ENCODE data around the gene VANGL1.
"Not testable (repeated sequence)": the region's sequence is repeated elsewhere in the genome, so short reads cannot be mapped to it uniquely, and the experiment has no call there.

The VANGL1 gene

DNA sequence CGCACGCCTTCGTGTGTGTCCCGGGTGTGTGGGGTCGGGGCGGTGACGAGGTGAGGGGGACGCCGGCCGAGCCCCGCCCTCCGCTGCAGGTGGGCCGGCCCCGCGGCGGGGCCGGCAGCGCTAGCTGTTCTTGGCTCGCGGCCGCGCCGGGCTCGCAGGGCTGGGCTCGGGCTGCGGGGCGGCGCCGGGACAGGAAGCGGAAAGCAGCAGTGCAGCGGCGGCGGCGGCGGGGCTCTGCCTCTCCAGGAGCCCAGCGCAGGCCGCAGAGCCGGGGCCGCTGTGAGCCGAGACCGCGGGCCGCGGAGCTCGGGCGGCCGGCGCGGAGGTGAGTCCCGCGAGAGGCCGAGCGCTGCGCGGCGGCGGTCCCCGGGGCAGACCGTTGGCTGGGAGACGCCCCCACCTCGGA, at the start of gene VANGL1:
VANGL1 (plus strand) TSS at position 209 of the 406 bp plus-strand sequence. CDS start 9,444 bp downstream, outside the sequence.
- no peak for DNase-seq (ENCODE audit: low read depth in 1 of 2, low spot score in 1 of 2)

- DNase-seq (ENCODE audit: low read depth in 1 of 2, low spot score in 1 of 2): no peak
These were observed 49.5 kb upstream of the VANGL1 start for GRCh38 chr1:115592264-115592663.

DNA sequence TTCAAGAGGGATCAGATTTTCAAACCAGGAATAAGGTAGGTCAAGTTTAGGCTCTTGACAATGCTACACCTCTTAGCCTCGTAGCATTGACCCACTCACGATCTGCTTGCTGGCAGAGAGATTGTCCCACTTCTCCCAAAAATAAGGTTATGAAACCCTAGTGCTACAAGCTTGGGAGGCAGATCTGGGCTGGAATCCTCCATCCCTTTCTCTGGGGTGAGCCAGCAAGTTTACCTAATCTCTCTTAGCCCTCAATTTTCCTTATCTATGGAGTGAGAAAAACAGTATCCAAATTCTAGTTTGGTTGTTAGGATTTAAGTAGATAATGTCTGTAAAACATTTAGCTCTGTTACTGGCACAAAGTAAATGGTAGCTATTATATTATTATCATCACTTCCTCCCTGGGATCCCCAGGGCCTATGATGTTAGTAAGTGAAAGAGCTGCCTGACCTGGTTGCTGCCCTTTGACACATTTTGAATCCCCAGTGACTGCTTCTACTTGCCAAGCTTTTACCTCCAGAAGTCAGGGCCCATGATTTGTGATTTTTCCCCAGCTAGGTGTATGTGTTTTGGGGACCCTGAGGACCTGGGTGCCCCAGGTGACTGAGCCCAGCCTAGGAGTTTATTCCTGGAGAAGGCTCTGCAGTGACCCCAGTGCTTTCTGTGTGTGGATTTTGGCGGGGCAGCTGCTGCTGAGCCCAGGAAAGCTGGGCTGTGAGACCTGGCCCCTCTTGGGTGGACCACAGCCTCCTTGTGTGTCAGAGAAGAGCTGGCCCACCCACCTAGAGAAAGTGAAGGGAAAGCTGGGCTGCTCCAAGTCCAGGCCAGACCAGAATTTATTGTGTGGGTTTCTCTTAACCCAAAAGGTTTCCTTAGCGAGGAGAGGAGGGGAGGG, 48.2 kb upstream of the VANGL1 start:
- no peak for DNase-seq (ENCODE audit: low read depth in 1 of 2, low spot score in 1 of 2)

DNA sequence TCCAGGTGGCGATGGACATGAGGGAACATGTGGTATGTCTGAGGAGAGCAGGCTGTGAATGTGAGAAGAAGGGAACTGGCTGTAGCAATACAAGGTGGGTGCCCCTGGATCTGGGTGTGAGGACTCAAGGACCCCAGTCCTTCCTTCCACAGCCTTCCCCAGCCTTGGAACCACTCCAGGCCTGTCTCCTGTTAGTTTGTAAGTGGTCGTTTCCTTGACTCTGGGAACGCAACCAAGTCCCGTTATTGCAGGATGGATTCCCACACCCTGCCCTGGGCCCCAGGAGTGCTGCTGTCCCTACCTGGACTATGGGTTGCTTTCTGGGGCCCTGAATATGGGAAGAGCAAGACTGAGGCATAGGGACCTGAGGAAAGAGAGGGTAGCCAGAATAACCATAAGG, 47.2 kb upstream of the VANGL1 start:
- DNase-seq (ENCODE audit: low read depth in 1 of 2, low spot score in 1 of 2): no peak

DNA sequence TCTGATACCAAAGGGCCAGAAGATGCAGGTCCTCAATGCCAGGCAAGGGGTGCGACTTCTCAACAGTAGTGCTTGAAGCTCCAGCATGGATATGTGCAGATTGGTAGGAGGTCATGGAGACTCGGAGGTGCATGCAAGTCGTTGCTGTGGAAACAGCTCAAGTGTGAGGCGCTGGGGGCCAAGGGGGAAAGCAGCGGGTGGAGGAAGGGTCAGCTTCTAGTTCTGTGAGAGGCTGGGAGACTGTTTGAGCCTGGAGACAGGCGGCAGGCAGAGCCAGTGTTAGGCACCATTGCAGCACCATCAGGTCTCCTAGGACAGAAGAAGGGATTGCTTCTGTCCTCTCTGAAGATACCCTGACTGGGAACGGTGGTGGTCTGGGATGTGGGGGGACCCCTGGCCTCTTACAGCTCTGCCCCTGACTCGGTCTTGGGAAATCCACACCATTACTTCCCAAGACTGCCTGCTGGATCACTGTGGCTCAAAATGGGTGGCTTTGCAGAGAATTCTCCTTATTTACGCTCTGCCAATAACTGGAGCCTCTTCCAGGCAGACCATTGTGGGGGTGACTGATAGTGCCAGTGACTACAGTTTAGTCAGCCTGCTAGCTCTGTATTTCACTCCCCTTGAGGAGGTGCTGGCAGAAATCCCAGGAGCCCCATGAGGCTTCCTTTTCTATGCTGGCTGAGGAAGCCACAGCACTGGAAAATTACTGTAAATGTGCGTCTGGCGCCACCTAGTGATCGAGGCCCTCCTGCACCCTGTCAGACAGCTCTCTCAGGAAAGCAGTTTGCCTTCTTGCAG, 46.3 kb upstream of the VANGL1 start:
- peak; percentile 17 to 42 for DNase-seq (ENCODE audit: low read depth in 1 of 2, low spot score in 1 of 2)

- no peak for DNase-seq (ENCODE audit: low read depth in 1 of 2, low spot score in 1 of 2)
These were observed 45.5 kb upstream of the VANGL1 start for GRCh38 chr1:115596080-115596780.

DNA sequence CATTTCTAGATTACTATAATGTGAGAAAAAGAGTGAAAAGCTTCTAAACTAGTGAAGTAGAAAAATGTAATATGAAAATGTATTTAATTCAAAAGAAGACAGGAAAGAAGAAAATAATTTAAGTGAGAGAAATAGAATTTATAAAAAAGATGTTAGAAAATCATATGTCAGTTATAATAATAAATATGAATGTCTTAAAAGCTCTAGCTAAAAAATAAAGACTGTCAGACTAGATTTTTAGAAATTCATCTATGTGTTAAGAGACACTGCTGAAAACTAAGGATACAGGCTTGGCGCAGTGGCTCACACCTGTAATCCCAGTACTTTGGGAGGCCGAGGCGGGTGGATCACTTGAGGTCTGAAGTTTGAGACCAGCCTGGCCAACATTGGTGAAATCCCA, 37.3 kb upstream of the VANGL1 start:
- DNase-seq (ENCODE audit: low read depth in 1 of 2, low spot score in 1 of 2): no peak

- DNase-seq (ENCODE audit: low read depth in 1 of 2, low spot score in 1 of 2): no peak
These were observed 35.5 kb upstream of the VANGL1 start for GRCh38 chr1:115606305-115606704.

DNA sequence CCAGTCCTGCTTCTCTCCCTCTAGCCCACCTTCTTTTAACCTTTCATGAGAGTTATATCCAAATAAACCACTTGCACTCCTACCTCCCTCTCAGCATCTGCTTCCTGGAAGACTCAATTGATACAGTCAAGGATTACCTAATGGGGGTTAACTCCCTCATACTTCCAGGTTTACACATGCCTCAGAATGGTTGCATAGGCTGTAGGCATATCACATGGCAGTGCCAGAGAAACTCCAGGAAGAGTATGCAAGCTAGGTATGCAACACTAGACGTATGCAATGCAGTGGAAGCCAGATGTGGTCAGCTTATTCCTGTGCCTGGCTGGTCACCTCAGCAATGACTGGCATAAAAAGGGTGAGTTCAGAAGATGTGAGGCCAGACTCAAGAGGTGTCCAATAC, 32.7 kb upstream of the VANGL1 start:
- no peak for DNase-seq (ENCODE audit: low read depth in 1 of 2, low spot score in 1 of 2)

- DNase-seq (ENCODE audit: low read depth in 1 of 2, low spot score in 1 of 2): no peak
These were observed 28.0 kb upstream of the VANGL1 start for GRCh38 chr1:115613767-115614166.

DNA sequence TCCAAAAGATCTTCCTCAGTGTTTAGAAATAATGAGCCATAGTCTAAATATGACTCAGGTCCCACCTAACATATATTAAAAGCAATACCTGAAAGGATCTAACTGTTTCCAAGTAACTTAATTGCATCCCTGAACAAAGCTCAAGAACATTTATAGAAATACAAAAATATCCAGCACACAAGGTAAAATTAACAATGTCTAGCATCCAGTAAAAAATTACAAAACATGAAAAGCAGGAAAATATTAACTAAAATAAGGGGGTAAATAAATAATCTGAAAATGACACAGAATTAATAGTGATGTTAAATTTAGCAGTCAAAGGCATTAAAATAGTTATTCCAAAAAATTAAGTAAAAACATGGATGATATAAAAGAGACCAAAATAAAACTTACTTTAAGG, 21.3 kb upstream of the VANGL1 start:
- DNase-seq (ENCODE audit: low read depth in 1 of 2, low spot score in 1 of 2): no peak

GRCh38 chr1:115620950-115621349, 20.8 kb upstream of the VANGL1 start:
- DNase-seq (ENCODE audit: low read depth in 1 of 2, low spot score in 1 of 2): no peak

- DNase-seq (ENCODE audit: low read depth in 1 of 2, low spot score in 1 of 2): no peak
These were observed 16.9 kb upstream of the VANGL1 start for GRCh38 chr1:115624859-115625258.

GRCh38 chr1:115630342-115630741, 11.4 kb upstream of the VANGL1 start:
- no peak for DNase-seq (ENCODE audit: low read depth in 1 of 2, low spot score in 1 of 2)

DNA sequence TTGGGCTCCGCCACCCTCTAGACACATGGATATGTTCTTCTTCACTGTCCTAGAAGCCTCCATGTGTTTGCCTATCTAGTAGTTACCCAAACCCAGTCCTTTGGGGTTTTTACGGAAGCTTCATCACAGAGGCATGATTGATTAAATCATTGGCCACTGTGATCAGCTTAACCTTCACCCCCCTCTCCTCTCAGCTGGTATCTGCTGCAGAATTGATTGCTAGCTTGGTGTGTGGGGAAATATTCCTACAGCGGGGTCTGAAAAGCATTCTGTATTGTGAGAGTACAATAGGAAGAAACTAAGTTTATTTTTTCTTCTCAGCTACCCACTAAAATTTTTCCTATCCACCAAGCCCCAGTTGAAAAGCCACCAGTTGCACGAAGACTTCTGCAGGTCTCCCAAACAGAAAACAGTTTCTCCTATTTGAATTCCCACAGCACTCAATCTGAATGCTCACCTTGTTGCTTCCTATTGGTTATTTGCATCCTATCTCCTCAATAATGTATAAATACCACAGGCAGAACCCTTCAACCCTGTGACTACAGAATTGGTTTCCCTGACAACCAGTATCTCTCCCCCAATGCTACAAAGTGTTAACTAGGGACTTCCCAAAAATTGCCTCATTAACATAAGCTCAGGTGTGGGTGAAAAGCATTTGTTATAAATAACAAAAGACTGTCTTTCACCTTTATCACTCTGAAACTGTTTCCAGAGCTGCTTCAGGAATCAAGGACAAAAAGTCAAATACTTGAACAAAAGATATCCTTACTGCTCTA, 9.3 kb upstream of the VANGL1 start:
- DNase-seq (ENCODE audit: low read depth in 1 of 2, low spot score in 1 of 2): no peak

DNA sequence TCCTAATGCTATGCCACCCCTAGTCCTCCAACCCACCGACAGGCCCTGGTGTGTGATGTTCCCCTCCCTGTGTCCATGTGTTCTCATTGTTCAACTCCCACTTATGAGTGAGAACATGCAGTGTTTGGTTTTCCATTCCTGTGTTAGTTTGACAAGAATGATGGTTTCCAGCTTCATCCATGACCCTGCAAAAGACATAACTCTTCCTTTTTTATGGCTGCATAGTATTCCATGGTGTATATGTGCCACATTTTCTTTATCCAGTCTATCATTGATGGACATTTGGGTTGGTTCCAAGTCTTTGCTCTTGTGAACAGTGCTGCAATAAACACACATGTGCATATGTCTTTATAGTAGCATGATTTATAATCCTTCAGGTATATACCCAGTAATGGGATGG, 8.2 kb upstream of the VANGL1 start:
- not testable (repeated sequence) for DNase-seq (ENCODE audit: low read depth in 1 of 2, low spot score in 1 of 2)

DNA sequence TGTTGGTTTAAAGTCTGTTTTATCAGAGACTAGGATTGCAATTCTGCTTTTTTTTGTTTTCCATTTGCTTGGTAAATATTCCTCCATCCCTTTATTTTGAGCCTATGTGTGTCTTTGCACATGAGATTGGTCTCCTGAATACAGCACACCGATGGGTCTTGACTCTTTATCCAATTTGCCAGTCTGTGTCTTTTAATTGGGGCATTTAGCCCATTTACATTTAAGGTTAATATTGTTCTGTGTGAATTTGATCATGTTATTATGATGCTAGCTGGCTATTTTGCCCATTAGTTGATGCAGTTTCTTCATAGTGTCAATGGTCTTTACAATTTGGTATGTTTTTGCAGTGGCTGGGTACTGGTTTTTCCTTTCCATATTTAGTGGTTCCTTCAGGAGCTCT, 4.5 kb upstream of the VANGL1 start:
- DNase-seq (ENCODE audit: low read depth in 1 of 2, low spot score in 1 of 2): not testable (repeated sequence)

DNA sequence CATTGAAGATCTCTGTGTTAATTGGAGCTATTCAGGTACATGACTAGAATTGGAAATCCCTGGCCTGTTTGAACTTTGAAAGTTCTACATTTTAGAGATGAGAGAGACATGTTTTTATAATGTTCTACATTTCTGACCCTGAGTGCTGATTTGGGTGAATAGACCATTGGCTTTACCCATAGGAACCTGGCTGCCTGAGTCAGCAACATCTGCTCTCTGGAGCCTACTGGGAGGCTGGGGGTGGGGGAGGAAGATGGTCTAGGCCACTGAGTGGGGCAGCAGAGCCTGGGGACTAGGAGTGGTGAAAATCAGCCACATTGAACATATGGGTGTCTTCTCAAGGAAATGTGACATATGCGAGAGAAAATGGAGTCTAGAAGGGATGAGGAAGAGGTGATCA, 1.4 kb upstream of the VANGL1 start:
- DNase-seq (ENCODE audit: low read depth in 1 of 2, low spot score in 1 of 2): no peak

DNA sequence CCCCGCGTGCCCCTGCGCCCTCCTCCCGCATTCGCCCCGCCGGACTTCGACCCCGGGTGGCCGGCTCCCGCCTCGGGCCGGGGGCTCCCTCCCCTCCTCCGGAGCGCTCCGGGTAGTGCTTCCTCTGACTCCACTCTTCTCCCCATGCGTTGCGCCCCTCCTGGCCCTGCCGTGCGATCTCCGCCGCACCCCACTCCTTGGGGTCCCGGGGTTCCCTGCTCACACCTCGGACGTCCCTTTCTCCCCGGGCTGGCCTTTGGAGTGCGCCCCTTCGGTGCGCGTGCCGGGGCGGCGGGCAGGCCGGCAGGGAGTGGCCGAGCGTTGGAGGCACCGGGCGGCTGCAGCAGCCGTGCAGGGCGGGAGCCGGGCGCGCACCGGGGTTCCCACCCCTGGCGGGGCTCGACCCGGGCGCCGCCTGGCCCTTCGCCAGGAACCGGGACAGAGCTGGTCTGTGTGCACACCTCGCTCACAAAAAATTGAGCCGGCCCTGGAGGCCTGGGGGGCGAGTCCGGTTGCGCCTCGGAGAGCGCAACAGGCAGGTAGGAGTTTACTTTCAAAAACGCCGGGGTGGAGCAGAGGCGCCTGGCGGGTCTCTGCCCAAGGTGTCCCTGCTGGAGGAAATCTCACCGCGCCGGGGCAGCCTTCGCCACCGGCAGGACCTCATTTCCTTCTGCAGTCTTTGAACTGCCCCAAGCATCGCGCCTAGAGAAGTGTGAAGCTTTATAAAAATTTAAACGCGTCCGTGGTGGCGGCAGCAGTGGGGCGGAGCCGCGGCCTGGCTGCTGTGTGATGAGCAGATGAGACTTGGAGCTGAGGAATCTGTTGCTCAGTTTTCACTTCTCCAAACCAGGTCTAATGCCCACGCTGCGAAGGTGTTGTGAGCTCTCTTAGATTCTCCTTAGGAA, 650 bp downstream of the VANGL1 start:
- DNase-seq (ENCODE audit: low read depth in 1 of 2, low spot score in 1 of 2): no peak

DNA sequence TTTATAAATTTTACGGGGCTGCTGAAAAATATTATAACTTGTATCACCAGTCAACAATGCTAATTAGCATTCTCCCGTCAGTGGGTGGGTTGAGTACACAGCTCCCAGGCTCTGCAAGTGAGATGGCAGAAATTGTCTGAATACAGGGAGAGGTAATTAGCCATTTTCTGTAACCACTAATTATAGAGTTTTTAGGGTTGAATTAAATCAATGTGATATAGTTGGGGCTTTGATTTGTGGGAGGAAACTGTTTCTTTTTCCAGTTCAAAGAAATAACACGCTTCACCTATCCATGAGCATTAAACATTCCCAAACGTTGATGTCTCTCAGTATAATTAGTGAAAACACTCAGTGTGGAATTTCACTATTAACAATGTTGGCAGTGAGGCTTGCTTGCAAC, 1.5 kb downstream of the VANGL1 start:
- no peak for DNase-seq (ENCODE audit: low read depth in 1 of 2, low spot score in 1 of 2)

All from stimulated activated CD4-positive, alpha-beta T cell treated with anti-CD3 and anti-CD28 coated beads, Interleukin-15, amount 100 ng/mL, for 1 hour (primary cell).